Activated T-cell treated with anti-CD3 and anti-CD28 coated beads, Interleukin-2, amount 50 U/mL, for 72 hours (primary cell): ENCODE measurements around the gene NAA30. TPM values are rescaled to one million over a fixed set of nuclear protein-coding genes. Genes with fewer than 3 reads are reported as not detected.
"Not testable (repeated sequence)": the region's sequence is repeated elsewhere in the genome, so short reads cannot be mapped to it uniquely, and the experiment has no call there.

Experiments
- ATAC-seq, 2 donors: fragments of 150-1000 bp; cut with Tn5 transposase; replicated peaks in 1 of 2; 2 replicates each; pipeline ENCODE4 v1.10.0; 2021; ENCODE audit warnings: moderate library complexity in 2 of 2, mild to moderate bottlenecking in 1 of 2
- DNase-seq, 2 donors: peaks; one replicate each; pipeline ENCODE4 v3.0.0; 2021 to 2022; ENCODE audit warnings: mixed read lengths in 1 of 2
- H3K27ac Mint-ChIP-seq: one replicate; pipeline ENCODE4 v1.8.0; 2022; ENCODE audit warnings: mild to moderate bottlenecking, moderate library complexity, mixed read lengths
- H3K27me3 Mint-ChIP-seq: one replicate; pipeline ENCODE4 v1.8.0; 2022; ENCODE audit warnings: low read depth, mixed read lengths
- H3K36me3 Mint-ChIP-seq, 2 donors: one replicate each; pipeline ENCODE4 v1.8.0; 2022; ENCODE audit warnings: mixed read lengths in 2 of 2, mild to moderate bottlenecking in 1 of 2; ENCODE audit not compliant: insufficient read depth in 2 of 2
- H3K4me1 Mint-ChIP-seq: one replicate; pipeline ENCODE4 v1.8.0; 2022; ENCODE audit warnings: low read depth, mixed read lengths
- H3K4me3 Mint-ChIP-seq, 2 donors: one replicate each; pipeline ENCODE4 v1.8.0; 2022; ENCODE audit warnings: mild to moderate bottlenecking in 2 of 2, mixed read lengths in 2 of 2, moderate library complexity in 2 of 2
- H3K9me3 Mint-ChIP-seq, 2 donors: one replicate each; pipeline ENCODE4 v1.8.0; 2022; ENCODE audit warnings: mixed read lengths in 2 of 2
- total RNA-seq, 2 donors: library from RNA; stranded (reverse); gene quantifications; one replicate each; pipeline ENCODE4 v1.2.3, GENCODE V29; 2022

Gene NAA30
- 10 to 100 TPM; 19.8 to 25.6 TPM for total RNA-seq

DNA sequence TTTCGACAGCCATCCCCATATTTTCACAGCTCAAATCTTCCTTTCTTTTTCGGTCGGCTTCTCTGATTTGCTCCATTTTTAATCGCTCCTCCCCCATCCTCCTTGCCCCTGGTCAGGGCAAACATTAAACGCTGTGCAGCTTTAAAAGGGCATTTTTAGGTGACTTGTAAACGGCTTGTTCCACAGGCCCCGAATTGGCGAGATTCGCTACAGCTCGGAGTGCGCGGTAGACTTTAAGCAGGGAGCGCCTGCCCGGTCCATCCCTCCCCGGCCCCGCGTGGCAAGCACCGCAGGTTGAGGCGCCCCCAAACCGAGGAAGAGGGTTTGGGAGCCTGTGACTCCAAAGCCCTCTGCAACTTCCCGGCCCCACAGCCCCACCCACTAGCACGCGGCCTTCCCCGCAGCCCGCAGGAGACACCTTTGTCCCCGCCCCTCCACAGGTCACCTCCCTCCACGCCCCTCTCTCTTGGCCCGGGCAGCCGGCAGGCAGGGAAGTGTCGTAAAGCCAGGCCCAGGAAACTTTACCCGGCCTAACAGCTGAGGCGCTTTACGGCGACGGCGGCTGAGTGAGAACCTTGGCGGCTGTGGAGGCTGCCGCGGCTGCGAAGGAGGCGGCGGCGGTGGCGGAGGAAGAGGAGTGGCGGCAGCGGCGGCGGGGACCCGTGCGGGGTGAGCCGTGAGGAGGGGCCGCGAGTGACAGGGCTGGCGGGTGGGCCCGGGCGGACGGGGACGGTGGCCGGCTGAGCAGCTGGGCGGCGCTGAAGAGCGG, at the start of gene NAA30:
TSS of gene NAA30 (plus strand) at position 550 of the 769 bp plus-strand sequence. CDS start 372 bp downstream, outside the sequence.
- peaks cover 1 to 4% of the 10 kb centered on the region in 2 donors for H3K36me3 Mint-ChIP-seq
- H3K4me3 Mint-ChIP-seq = peak within 1 kb of the TSS; percentile 89 to 98
- H3K4me1 Mint-ChIP-seq = peaks cover 46% of the 10 kb centered on the region
- no peaks in the 10 kb centered on the region for H3K27me3 Mint-ChIP-seq
- ATAC-seq = peak; percentile 89 to 90
- H3K9me3 Mint-ChIP-seq = no peaks in the 10 kb centered on the region
- DNase-seq = peak; percentile 92 to 95
- peak within 1 kb of the TSS; percentile 89 for H3K27ac Mint-ChIP-seq

DNA sequence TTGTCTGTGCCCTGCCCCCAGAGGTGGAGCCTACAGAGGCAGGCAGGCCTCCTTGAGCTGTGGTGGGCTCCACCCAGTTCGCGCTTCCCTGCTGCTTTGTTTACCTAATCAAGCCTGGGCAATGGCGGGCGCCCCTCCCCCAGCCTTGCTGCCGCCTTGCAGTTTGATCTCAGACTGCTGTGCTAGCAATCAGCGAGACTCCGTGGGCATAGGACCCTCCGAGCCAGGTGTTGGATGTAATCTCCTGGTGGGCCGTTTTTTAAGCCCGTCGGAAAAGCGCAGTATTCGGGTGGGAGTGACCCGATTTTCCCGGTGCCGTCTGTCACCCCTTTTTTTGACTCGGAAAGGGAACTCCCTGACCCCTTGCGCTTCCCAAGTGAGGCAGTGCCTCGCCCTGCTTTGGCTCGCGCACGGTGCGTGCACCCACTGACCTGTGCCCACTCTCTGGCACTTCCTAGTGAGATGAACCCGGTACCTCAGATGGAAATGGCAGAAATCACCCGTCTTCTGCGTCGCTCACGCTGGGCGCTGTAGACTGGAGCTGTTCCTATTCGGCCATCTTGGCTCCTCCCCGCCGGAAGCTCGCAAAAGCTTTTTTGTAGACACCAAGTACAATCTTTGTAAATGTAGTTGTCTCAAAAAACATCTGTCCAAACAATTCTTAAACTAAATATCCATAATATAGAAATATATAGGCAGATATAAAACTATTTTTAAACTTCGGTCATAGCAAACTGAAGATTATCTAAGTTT, 46.7 kb upstream of the NAA30 start:
- H3K4me3 Mint-ChIP-seq, H3K4me1 Mint-ChIP-seq, H3K9me3 Mint-ChIP-seq, H3K36me3 Mint-ChIP-seq, DNase-seq, ATAC-seq, H3K27ac Mint-ChIP-seq, H3K27me3 Mint-ChIP-seq: not testable (repeated sequence)

DNA sequence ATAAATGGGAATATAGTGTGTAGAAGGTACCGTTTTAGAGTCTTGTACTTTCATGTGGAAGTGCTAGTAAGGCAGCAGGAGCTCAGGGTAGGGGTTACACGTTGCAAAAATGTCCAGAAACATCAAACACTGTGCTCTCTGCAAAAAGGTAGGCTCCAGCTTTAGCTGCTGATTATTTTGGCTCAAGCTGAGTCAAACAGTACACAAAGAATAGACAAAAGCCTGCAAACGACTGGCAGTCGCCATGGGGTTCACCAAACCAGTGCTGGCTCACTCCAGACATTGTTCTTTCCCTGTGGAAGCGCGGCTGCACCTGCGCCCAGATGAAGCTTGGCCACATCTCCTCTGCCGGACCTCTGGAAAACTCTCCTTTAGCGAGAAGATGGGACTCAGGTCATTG, 45.3 kb upstream of the NAA30 start:
- H3K27ac Mint-ChIP-seq = no peak overlapping the region
- DNase-seq (no peak), ATAC-seq (no peak)
- peaks cover 1% of the 10 kb centered on the region in 2 donors for H3K9me3 Mint-ChIP-seq
- H3K27me3 Mint-ChIP-seq = peaks cover 13% of the 10 kb centered on the region
- peaks cover 3 to 4% of the 10 kb centered on the region in 2 donors for H3K36me3 Mint-ChIP-seq
- no peaks in the 10 kb centered on the region for H3K4me1 Mint-ChIP-seq
- no peak overlapping the region for H3K4me3 Mint-ChIP-seq

DNA sequence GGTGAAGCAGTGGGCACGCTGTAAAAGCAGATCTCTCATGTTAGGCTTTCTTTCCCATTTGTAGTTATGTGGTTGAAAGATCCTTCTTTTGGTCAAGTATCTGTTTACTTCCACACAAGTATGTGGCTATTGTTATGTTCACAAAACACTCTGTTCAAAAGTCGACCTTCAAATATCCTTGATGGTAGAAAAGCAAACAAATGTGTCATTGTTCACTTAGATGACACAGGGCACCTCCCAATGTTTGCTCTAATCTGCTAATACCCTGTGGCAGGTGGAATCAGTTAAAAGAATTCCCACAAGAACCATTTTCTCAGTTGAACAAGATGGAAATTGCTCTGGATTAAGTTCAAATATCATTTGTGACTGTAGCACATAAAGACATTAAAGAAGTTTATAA, 43.6 kb upstream of the NAA30 start:
- H3K4me3 Mint-ChIP-seq = no peak overlapping the region
- H3K27ac Mint-ChIP-seq = no peak overlapping the region
- H3K27me3 Mint-ChIP-seq = peaks cover 13% of the 10 kb centered on the region
- no peaks in the 10 kb centered on the region for H3K4me1 Mint-ChIP-seq
- H3K9me3 Mint-ChIP-seq = peaks cover 1% of the 10 kb centered on the region in 2 donors
- ATAC-seq = no peak
- no peak for DNase-seq
- peaks cover 3 to 4% of the 10 kb centered on the region in 2 donors for H3K36me3 Mint-ChIP-seq

DNA sequence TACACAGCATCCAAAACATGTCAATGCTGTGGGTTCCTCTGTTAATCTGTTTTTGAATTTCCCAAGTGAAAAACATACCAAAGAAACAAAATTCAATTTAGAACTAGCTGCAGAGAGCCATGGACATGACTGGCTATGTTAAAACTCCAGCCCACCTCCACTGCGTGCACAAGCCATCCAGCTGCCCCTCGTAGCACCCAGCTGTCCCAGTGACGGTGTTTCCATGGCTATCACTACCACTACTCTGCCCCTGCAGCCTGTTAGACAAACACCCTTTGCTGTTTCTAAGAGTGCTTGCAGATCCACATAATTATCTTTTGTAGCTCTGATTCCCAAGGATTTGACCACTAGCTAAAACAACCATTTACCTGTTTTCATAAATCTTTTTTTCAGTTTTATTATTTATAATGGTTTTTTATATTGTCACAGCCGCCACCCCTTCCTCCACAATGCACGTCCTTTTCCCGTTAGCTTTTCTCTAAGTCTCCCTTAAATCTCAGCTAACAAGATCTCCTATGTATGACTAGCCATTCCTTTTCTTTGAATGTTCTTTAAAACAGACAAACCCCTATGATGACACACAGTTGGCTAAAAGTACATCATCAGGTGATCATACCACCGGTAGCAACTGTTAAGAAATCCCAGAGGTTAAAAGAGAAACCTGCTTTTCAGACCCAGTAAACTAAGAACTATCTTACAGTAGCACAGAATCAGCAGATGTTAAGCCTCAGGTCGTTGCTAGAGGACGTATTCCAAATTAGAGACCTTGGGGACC, 37.8 kb upstream of the NAA30 start:
- H3K4me1 Mint-ChIP-seq = no peaks in the 10 kb centered on the region
- H3K27me3 Mint-ChIP-seq = peaks cover 21% of the 10 kb centered on the region
- ATAC-seq = no peak
- H3K9me3 Mint-ChIP-seq = no peaks in the 10 kb centered on the region
- H3K36me3 Mint-ChIP-seq = no peaks in the 10 kb centered on the region
- H3K4me3 Mint-ChIP-seq = no peak overlapping the region
- H3K27ac Mint-ChIP-seq = no peak overlapping the region
- DNase-seq = no peak

DNA sequence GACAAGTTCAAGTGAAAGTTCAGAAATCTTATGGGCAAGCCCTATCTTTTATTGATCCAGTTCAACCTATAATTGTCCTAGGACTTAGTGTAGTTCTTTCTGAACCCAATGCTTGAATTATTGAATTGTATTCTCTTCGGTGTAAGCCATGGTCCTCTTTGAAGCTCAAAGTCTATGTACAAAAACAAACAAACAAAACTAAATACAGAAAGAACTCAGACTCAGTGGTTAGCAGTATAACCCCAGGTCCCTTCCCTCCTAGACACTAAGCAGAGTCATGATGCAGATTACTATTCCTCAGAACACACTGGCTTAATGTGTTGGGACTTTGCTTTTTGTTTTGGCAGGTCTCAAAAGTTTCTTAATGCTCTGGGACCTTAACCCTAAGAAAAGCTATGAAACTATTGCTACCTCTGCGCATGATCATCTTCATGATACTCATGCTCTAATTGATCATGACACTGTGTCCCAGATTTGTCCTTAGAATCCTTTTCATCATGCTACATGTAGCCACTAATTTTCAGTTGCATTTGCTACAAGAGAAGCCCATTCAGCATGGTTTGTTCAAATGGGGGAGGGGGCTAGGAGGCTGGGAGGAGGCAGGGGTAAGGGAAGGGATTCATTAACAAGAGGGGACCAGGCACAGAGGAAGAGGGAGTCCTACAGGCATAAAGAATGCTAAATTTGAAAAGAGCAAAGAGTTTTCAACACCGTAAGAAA, 35.1 kb upstream of the NAA30 start:
- DNase-seq (no peak), ATAC-seq (no peak)
- no peaks in the 10 kb centered on the region for H3K36me3 Mint-ChIP-seq
- no peaks in the 10 kb centered on the region for H3K9me3 Mint-ChIP-seq
- no peak overlapping the region for H3K27ac Mint-ChIP-seq
- peaks cover 15% of the 10 kb centered on the region for H3K27me3 Mint-ChIP-seq
- H3K4me3 Mint-ChIP-seq = no peak overlapping the region
- H3K4me1 Mint-ChIP-seq = no peaks in the 10 kb centered on the region

DNA sequence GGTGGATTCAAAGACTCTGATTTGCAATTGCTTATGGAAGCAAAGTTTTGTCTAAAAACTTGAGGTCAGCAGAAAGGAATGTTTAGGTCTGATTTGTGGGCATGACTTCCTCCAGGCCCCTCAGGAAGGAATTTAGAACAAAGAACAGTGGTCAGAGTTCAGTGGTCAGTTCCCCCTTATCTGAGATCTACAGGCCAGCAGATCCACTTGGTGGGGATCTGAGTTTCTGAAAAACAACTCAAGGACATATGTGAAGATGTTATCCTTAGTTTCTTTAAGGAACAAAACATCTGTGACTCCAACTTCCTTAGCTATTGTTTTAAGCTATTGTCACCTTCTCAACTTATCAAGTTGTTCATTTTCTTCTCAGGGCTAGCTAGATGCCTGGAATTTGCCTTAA, 28.0 kb upstream of the NAA30 start:
- H3K27ac Mint-ChIP-seq = no peak overlapping the region
- DNase-seq (no peak), ATAC-seq (no peak)
- H3K4me1 Mint-ChIP-seq = no peaks in the 10 kb centered on the region
- H3K4me3 Mint-ChIP-seq = no peak overlapping the region
- H3K27me3 Mint-ChIP-seq = peaks cover 13% of the 10 kb centered on the region
- no peaks in the 10 kb centered on the region for H3K36me3 Mint-ChIP-seq
- H3K9me3 Mint-ChIP-seq = no peaks in the 10 kb centered on the region

DNA sequence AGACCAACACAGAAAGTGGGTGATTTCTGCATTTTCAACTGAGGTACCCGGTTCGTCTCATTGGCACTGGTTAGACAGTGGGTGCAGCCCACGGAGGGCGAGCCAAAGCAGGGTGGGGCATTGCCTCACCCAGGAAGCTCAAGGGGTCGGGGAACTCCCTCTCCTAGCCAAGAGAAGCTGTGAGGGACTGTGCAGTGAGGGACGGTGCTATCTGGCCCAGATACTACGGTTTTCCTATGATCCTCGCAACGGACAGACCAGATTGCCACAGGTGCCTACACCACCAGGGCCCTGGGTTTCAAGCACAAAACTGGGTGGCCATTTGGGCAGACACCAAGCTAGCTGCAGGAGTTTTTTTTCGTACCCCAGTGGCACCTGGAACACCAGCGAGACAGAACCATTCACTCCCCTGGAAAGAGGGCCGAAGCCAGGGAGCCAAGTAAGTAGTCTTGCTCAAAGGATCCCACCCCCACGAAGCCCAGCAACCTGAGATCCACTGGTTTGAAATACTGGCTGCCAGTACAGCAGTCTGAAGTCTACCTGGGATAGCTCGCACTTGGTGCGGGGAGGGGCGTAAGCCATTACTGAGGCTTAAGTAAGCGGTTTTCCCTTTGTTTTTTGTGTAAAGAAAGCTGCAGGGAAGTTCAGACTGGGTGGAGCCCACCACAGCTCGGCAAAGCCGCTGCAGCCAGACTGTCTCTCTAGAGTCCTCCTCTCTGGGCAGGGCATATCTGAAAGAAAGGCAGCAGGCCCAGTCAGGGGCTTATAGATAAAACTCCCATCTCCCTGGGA, 25.5 kb upstream of the NAA30 start:
- peaks cover 0 to 2% of the 10 kb centered on the region in 2 donors for H3K36me3 Mint-ChIP-seq
- DNase-seq (no peak), ATAC-seq (no peak)
- no peak overlapping the region for H3K4me3 Mint-ChIP-seq
- H3K9me3 Mint-ChIP-seq = peaks cover 0 to 1% of the 10 kb centered on the region in 2 donors
- no peaks in the 10 kb centered on the region for H3K4me1 Mint-ChIP-seq
- H3K27me3 Mint-ChIP-seq = peaks cover 21% of the 10 kb centered on the region
- no peak overlapping the region for H3K27ac Mint-ChIP-seq

DNA sequence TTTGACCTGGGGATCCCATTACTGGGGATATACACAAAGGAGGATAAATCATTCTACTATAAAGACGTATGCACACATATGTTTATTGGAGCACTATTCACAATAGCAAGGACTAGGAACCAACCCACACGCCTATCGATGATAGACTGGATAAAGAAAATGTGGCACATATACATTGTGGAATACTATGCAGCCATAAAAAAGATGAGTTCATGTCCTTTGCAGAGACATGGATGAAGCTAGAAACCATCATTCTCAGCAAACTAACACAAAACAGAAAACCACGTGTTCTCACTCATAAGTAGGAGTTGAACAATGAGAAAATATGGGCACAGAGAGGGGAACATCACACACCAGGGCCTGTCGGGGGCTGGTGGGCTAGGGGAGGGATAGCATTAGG, 20.2 kb upstream of the NAA30 start:
- H3K4me1 Mint-ChIP-seq = not testable (repeated sequence)

DNA sequence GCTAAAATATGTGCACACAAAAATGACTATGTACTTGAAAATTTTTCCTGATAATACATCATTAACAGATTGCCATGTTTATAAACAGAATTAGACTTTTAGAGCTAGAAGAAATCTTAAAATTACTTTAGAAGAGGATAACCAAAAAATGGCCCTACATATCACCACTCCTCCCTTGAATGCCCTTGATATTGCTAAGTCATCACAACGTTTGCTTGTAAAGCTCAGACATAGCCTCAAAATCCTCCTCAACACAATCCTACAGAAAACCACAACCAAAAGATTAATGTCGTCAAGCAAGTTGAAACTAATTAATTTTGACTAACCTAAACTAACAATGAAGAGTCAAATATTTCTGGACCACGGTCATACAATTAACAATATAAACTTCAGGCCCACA, 19.4 kb upstream of the NAA30 start:
- no peak overlapping the region for H3K4me3 Mint-ChIP-seq
- DNase-seq (no peak), ATAC-seq (no peak)
- H3K27me3 Mint-ChIP-seq = peaks cover 25% of the 10 kb centered on the region
- H3K4me1 Mint-ChIP-seq = no peaks in the 10 kb centered on the region
- H3K9me3 Mint-ChIP-seq = peaks cover 0 to 4% of the 10 kb centered on the region in 2 donors
- H3K36me3 Mint-ChIP-seq = peaks cover 0 to 3% of the 10 kb centered on the region in 2 donors
- no peak overlapping the region for H3K27ac Mint-ChIP-seq

More for the DNA sequence above, 20.2 kb upstream of the NAA30 start:
- ATAC-seq, DNase-seq, H3K36me3 Mint-ChIP-seq, H3K9me3 Mint-ChIP-seq, H3K4me3 Mint-ChIP-seq, H3K27ac Mint-ChIP-seq: not testable (repeated sequence)
- peaks cover 25% of the 10 kb centered on the region for H3K27me3 Mint-ChIP-seq

DNA sequence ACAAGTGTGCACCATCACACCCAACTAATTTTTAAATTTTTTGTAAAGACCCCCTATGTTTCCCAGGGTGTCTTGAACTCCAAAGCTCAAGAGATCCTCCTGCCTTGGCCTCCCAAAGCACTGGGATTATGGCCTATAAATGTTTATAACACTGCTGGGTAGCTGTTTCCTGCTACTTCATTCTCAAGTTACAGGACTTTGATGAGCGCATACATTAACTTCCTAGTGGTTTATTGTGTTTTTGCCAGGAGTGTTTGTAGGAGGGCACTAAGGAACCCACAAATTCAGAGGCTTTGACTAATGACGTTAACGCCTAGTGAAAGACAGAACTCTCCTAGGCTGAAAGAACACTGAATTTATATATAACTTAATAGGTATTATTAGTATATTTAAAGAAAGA, 15.2 kb upstream of the NAA30 start:
- Mint-ChIP-seq H3K36me3 (no peaks in the 10 kb centered on the region), H3K9me3 (no peaks in the 10 kb centered on the region), H3K27ac (no peak overlapping the region), H3K4me3 (no peak overlapping the region), H3K27me3 (peaks cover 7% of the 10 kb centered on the region), H3K4me1 (no peaks in the 10 kb centered on the region)
- DNase-seq (no peak), ATAC-seq (no peak)

DNA sequence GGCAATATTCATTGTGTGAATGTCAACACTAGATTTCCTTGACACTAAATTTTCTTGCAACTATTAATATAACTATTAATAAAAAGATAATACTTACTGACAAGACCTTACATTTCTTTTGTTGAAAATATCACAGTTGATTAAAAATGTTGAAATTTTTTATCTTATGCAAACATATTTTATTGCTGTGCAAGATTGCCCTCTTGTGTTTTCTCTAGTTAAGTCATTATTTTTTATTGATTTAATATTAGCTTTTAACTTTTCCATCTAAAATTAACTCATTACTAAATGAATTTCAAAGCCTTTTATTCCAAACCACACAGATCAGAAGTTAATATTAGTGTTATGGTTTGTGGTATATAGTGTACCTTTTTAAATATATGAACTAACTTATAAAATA, 11.7 kb upstream of the NAA30 start:
- Mint-ChIP-seq H3K27ac (no peak overlapping the region), H3K4me3 (no peak overlapping the region), H3K27me3 (no peaks in the 10 kb centered on the region), H3K9me3 (no peaks in the 10 kb centered on the region), H3K4me1 (no peaks in the 10 kb centered on the region), H3K36me3 (no peaks in the 10 kb centered on the region)
- ATAC-seq = no peak
- no peak for DNase-seq
